Neural cell (in vitro differentiated cells): Measurements from ENCODE around the gene HABP4. TPM values are rescaled to one million over a fixed set of nuclear protein-coding genes. Genes with fewer than 3 reads are reported as not detected.

Experiments used
- H2AFZ ChIP-seq: fragments of 200-600, 300-800 bp; sonication (generic), shearing (Covaris generic); 2 replicates; pipeline ENCODE4 v1.6.0; 2014; ENCODE audit warnings: low read depth, mild to moderate bottlenecking, antibody characterized with exemption, low read length, moderate library complexity
- H3F3A ChIP-seq: fragments of 200-600 bp; shearing (Covaris generic); 2 replicates; pipeline ENCODE4 v1.6.1; 2016; ENCODE audit warnings: mild to moderate bottlenecking, moderate library complexity, mixed read lengths, antibody characterized with exemption, low read length; ENCODE audit not compliant: insufficient read depth, poor library complexity, severe bottlenecking
- H3K27ac ChIP-seq: fragments of 200-600, 300-800 bp; sonication (generic), shearing (Covaris generic); 2 replicates; pipeline ENCODE4 v1.5.1; 2014; ENCODE audit warnings: mild to moderate bottlenecking, low read length, moderate library complexity
- H3K27me3 ChIP-seq: fragments of 300-800, 200-600 bp; sonication (generic), shearing (Covaris generic); 2 replicates; pipeline ENCODE4 v1.6.0; 2014; ENCODE audit warnings: mild to moderate bottlenecking, low read depth, low read length, moderate library complexity; ENCODE audit not compliant: insufficient read depth
- H3K36me3 ChIP-seq: fragments of 300-800, 200-600 bp; sonication (generic), shearing (Covaris generic); 2 replicates; pipeline ENCODE4 v1.5.1; 2014; ENCODE audit warnings: mild to moderate bottlenecking, antibody characterized with exemption, low read length, moderate library complexity; ENCODE audit not compliant: insufficient read depth
- H3K4me2 ChIP-seq: fragments of 300-800, 200-600 bp; sonication (generic), shearing (Covaris generic); 2 replicates; pipeline ENCODE4 v1.6.0; 2014; ENCODE audit warnings: mild to moderate bottlenecking, low read length
- H3K4me3 ChIP-seq: fragments of 300-800, 200-600 bp; sonication (generic), shearing (Covaris generic); 2 replicates; pipeline ENCODE4 v1.5.1; 2014; ENCODE audit warnings: mild to moderate bottlenecking, low read length, moderate library complexity
- H3K79me2 ChIP-seq: fragments of 200-600 bp; shearing (Covaris generic); replicated peaks from 2 replicates; pipeline ENCODE4 v1.6.0; 2014; ENCODE audit warnings: mild to moderate bottlenecking, low read length, moderate library complexity; ENCODE audit not compliant: insufficient read depth
- H3K9ac ChIP-seq: fragments of 300-800, 200-600 bp; sonication (generic), shearing (Covaris generic); 2 replicates; pipeline ENCODE4 v1.6.1; 2016; ENCODE audit warnings: mild to moderate bottlenecking, low read length, mixed read lengths
- H3K9me2 ChIP-seq: fragments of 200-600 bp; shearing (Covaris generic); 2 replicates; pipeline ENCODE4 v1.6.1; 2016; ENCODE audit warnings: mild to moderate bottlenecking, low read length, mixed read lengths; ENCODE audit not compliant: insufficient read depth
- H3K9me3 ChIP-seq: fragments of 200-600, 300-800 bp; sonication (generic), shearing (Covaris generic); 2 replicates; pipeline ENCODE4 v1.6.1; 2016; ENCODE audit warnings: mild to moderate bottlenecking, mixed run types, low read length, moderate library complexity, mixed read lengths
- H4K20me1 ChIP-seq: fragments of 200-600 bp; shearing (Covaris generic); 2 replicates; pipeline ENCODE4 v1.6.1; 2016; ENCODE audit warnings: mild to moderate bottlenecking, mixed run types; ENCODE audit not compliant: insufficient read depth
- CTCF ChIP-seq: fragments of 450-650 bp; IDR thresholded peaks from 2 replicates; pipeline ENCODE4 v1.5.1; 2014; ENCODE audit warnings: antibody characterized with exemption, mild to moderate bottlenecking, moderate library complexity; ENCODE audit not compliant: poor library complexity, severe bottlenecking
- EP300 ChIP-seq: fragments of 450-650 bp; conservative IDR thresholded peaks from 2 replicates; pipeline ENCODE4 v1.6.1; 2014; ENCODE audit warnings: antibody characterized with exemption, mild to moderate bottlenecking, moderate library complexity; ENCODE audit not compliant: poor library complexity, severe bottlenecking
- EZH2 ChIP-seq: fragments of 200-600, 300-800 bp; shearing (Covaris generic), sonication (generic); IDR thresholded peaks from 2 replicates; pipeline ENCODE4 v1.6.1; 2014; ENCODE audit warnings: antibody characterized with exemption, low read length, borderline replicate concordance, mild to moderate bottlenecking; ENCODE audit not compliant: insufficient read depth, poor library complexity, severe bottlenecking
- MXI1 ChIP-seq: fragments of 450-650 bp; conservative IDR thresholded peaks from 2 replicates; pipeline ENCODE4 v1.6.1; 2014; ENCODE audit warnings: antibody characterized with exemption, mild to moderate bottlenecking; ENCODE audit not compliant: poor library complexity, severe bottlenecking
- POLR2AphosphoS5 ChIP-seq: IDR thresholded peaks from 2 replicates; pipeline ENCODE4 v1.6.1; 2012
- RAD21 ChIP-seq: fragments of 450-650 bp; conservative IDR thresholded peaks from 2 replicates; pipeline ENCODE4 v1.6.1; 2014; ENCODE audit warnings: antibody characterized with exemption, mild to moderate bottlenecking, moderate library complexity
- REST ChIP-seq: IDR thresholded peaks from 2 replicates; pipeline ENCODE4 v1.6.1; 2012; ENCODE audit warnings: borderline replicate concordance
- SMC3 ChIP-seq: fragments of 450-650 bp; conservative IDR thresholded peaks from 2 replicates; pipeline ENCODE4 v1.6.1; 2014; ENCODE audit warnings: antibody characterized with exemption, mild to moderate bottlenecking, moderate library complexity; ENCODE audit not compliant: poor library complexity
- TAF1 ChIP-seq: IDR thresholded peaks from 2 replicates; pipeline ENCODE4 v1.6.1; 2012; ENCODE audit warnings: low read depth
- polyA plus RNA-seq: library from polyadenylated mRNA; depleted of rRNA; stranded (reverse); fragments of >200 nt; gene quantifications from 2 replicates; pipeline ENCODE4 v1.2.3, GENCODE V29; 2014

The HABP4 gene
- polyA plus RNA-seq, 1 donor from 2014 or later, result 14.7 TPM

GRCh38 chr9:96498796-96499195 is 48.8 kb downstream of the HABP4 start:
- H4K20me1 ChIP-seq, result no peaks in the 10 kb centered on the region
- no peaks in the 10 kb centered on the region for H3K9me3 ChIP-seq
- no peak overlapping the region for H3K9ac ChIP-seq
- H3K4me3 ChIP-seq, result no peak overlapping the region
- H3K27ac ChIP-seq, result no peak overlapping the region
- no peaks in the 10 kb centered on the region for H3K36me3 ChIP-seq
- H3K9me2 ChIP-seq, result no peaks in the 10 kb centered on the region
- no peaks in the 10 kb centered on the region for H3F3A ChIP-seq
- TF ChIP-seq REST (no peak), EP300 (no peak), TAF1 (no peak), MXI1 (no peak), RAD21 (no peak)
- H2AFZ ChIP-seq, result no peak overlapping the region
- no peak overlapping the region for H3K4me2 ChIP-seq
- no peaks in the 10 kb centered on the region for H3K79me2 ChIP-seq
- H3K27me3 ChIP-seq, result no peaks in the 10 kb centered on the region

- Histone ChIP-seq H3F3A (no peaks in the 10 kb centered on the region), H3K36me3 (no peaks in the 10 kb centered on the region)
Measured at GRCh38 chr9:96499257-96499656, 49.3 kb downstream of the HABP4 start.

More at GRCh38 chr9:96499257-96499656, 49.3 kb downstream of the HABP4 start:
- H3K27me3 ChIP-seq, result no peaks in the 10 kb centered on the region
- no peaks in the 10 kb centered on the region for H4K20me1 ChIP-seq
- H3K4me2 ChIP-seq, result no peak overlapping the region
- no peaks in the 10 kb centered on the region for H3K79me2 ChIP-seq
- TF ChIP-seq EZH2 (no peak), SMC3 (no peak), MXI1 (no peak), TAF1 (no peak), REST (no peak), RAD21 (no peak), CTCF (no peak), POLR2AphosphoS5 (no peak), EP300 (no peak)
- no peak overlapping the region for H3K27ac ChIP-seq
- no peak overlapping the region for H3K9ac ChIP-seq
- no peaks in the 10 kb centered on the region for H3K9me2 ChIP-seq
- H3K4me3 ChIP-seq, result no peak overlapping the region
- no peaks in the 10 kb centered on the region for H3K9me3 ChIP-seq
- H2AFZ ChIP-seq, result no peak overlapping the region
